ENCODE measurements around the gene DIP2C. TPM values are rescaled to one million over a fixed set of nuclear protein-coding genes. Genes with fewer than 3 reads are reported as not detected.
"Not testable (repeated sequence)": the region's sequence is repeated elsewhere in the genome, so short reads cannot be mapped to it uniquely, and the experiment has no call there.

The DIP2C gene
- total and polyA plus RNA-seq, 2 donors, result 21.0 to 24.3 TPM

GRCh38 chr10:653991-654646 is 35.3 kb downstream of the DIP2C start:
- DNase-seq (ENCODE audit: extremely low spot score), result no peak
- no peak overlapping the region for H3K27ac ChIP-seq (ENCODE audit: low read depth)
- no peak overlapping the region for H3K4me3 ChIP-seq (ENCODE audit: low read depth, low read length)
- no peaks in the 10 kb centered on the region for H3K36me3 ChIP-seq (ENCODE audit: insufficient read depth)
- peaks cover 4% of the 10 kb centered on the region for H3K4me1 ChIP-seq (ENCODE audit: insufficient read depth)
- 36% methylated on average over 13 of the region's 13 CpGs for WGBS

GRCh38 chr10:652832-653459 is 36.5 kb downstream of the DIP2C start:
- not testable (repeated sequence) for H3K36me3 ChIP-seq (ENCODE audit: insufficient read depth); H3K4me3 ChIP-seq (ENCODE audit: low read depth, low read length); H3K4me1 ChIP-seq (ENCODE audit: insufficient read depth); DNase-seq (ENCODE audit: extremely low spot score); H3K27ac ChIP-seq (ENCODE audit: low read depth)
- 96% methylated on average over 13 of the region's 13 CpGs for WGBS

GRCh38 chr10:652233-652632 is 37.2 kb downstream of the DIP2C start:
- Histone ChIP-seq H3K27ac (ENCODE audit: low read depth) (no peak overlapping the region), H3K4me3 (ENCODE audit: low read depth, low read length) (no peak overlapping the region), H3K4me1 (ENCODE audit: insufficient read depth) (peaks cover 4% of the 10 kb centered on the region), H3K36me3 (ENCODE audit: insufficient read depth) (no peaks in the 10 kb centered on the region)
- no peak for DNase-seq (ENCODE audit: extremely low spot score)
- 97% methylated on average over 15 of the region's 15 CpGs for WGBS

- DNase-seq (ENCODE audit: extremely low spot score), result no peak
- Histone ChIP-seq H3K4me3 (ENCODE audit: low read depth, low read length) (no peak overlapping the region), H3K36me3 (ENCODE audit: insufficient read depth) (no peaks in the 10 kb centered on the region), H3K4me1 (ENCODE audit: insufficient read depth) (peaks cover 4% of the 10 kb centered on the region), H3K27ac (ENCODE audit: low read depth) (no peak overlapping the region)
- 96% methylated on average over 12 of the region's 12 CpGs for WGBS
These were observed 37.8 kb downstream of the DIP2C start for GRCh38 chr10:651692-652091.

GRCh38 chr10:650886-651615 is 38.4 kb downstream of the DIP2C start:
- no peaks in the 10 kb centered on the region for H3K36me3 ChIP-seq (ENCODE audit: insufficient read depth)
- DNase-seq (ENCODE audit: extremely low spot score), result no peak
- peaks cover 4% of the 10 kb centered on the region for H3K4me1 ChIP-seq (ENCODE audit: insufficient read depth)
- H3K27ac ChIP-seq (ENCODE audit: low read depth), result no peak overlapping the region
- H3K4me3 ChIP-seq (ENCODE audit: low read depth, low read length), result no peak overlapping the region
- WGBS, result 76% methylated on average over 20 of the region's 20 CpGs

- Histone ChIP-seq H3K36me3 (ENCODE audit: insufficient read depth) (no peaks in the 10 kb centered on the region), H3K4me1 (ENCODE audit: insufficient read depth) (peaks cover 4% of the 10 kb centered on the region), H3K4me3 (ENCODE audit: low read depth, low read length) (no peak overlapping the region), H3K27ac (ENCODE audit: low read depth) (no peak overlapping the region)
- DNase-seq (ENCODE audit: extremely low spot score), result no peak
- 47% methylated on average over 10 of the region's 10 CpGs for WGBS
These were observed 39.0 kb downstream of the DIP2C start for GRCh38 chr10:650441-650851.

GRCh38 chr10:649798-650440 is 39.5 kb downstream of the DIP2C start:
- no peak overlapping the region for H3K27ac ChIP-seq (ENCODE audit: low read depth)
- DNase-seq (ENCODE audit: extremely low spot score), result no peak
- WGBS, result 47% methylated on average over 24 of the region's 24 CpGs
- H3K4me1 ChIP-seq (ENCODE audit: insufficient read depth), result peaks cover 4% of the 10 kb centered on the region
- no peaks in the 10 kb centered on the region for H3K36me3 ChIP-seq (ENCODE audit: insufficient read depth)
- no peak overlapping the region for H3K4me3 ChIP-seq (ENCODE audit: low read depth, low read length)

GRCh38 chr10:649445-649797 is 40.0 kb downstream of the DIP2C start:
- H3K4me3 ChIP-seq (ENCODE audit: low read depth, low read length), result no peak overlapping the region
- no peak overlapping the region for H3K27ac ChIP-seq (ENCODE audit: low read depth)
- 89% methylated on average over 4 of the region's 4 CpGs for WGBS
- H3K4me1 ChIP-seq (ENCODE audit: insufficient read depth), result peaks cover 4% of the 10 kb centered on the region
- H3K36me3 ChIP-seq (ENCODE audit: insufficient read depth), result no peaks in the 10 kb centered on the region
- DNase-seq (ENCODE audit: extremely low spot score), result no peak

GRCh38 chr10:647019-647418 is 42.4 kb downstream of the DIP2C start:
- H3K4me3 ChIP-seq (ENCODE audit: low read depth, low read length); DNase-seq (ENCODE audit: extremely low spot score); H3K4me1 ChIP-seq (ENCODE audit: insufficient read depth); H3K36me3 ChIP-seq (ENCODE audit: insufficient read depth); H3K27ac ChIP-seq (ENCODE audit: low read depth): not testable (repeated sequence)
- 97% methylated on average over 15 of the region's 15 CpGs for WGBS

GRCh38 chr10:646118-646524 is 43.3 kb downstream of the DIP2C start:
- WGBS, result 89% methylated on average over 14 of the region's 14 CpGs
- Histone ChIP-seq H3K4me1 (ENCODE audit: insufficient read depth) (no peaks in the 10 kb centered on the region), H3K27ac (ENCODE audit: low read depth) (no peak overlapping the region), H3K4me3 (ENCODE audit: low read depth, low read length) (no peak overlapping the region), H3K36me3 (ENCODE audit: insufficient read depth) (no peaks in the 10 kb centered on the region)
- no peak for DNase-seq (ENCODE audit: extremely low spot score)

GRCh38 chr10:644943-645334 is 44.5 kb downstream of the DIP2C start:
- DNase-seq (ENCODE audit: extremely low spot score), result no peak
- Histone ChIP-seq H3K36me3 (ENCODE audit: insufficient read depth) (no peaks in the 10 kb centered on the region), H3K4me1 (ENCODE audit: insufficient read depth) (no peaks in the 10 kb centered on the region), H3K27ac (ENCODE audit: low read depth) (no peak overlapping the region), H3K4me3 (ENCODE audit: low read depth, low read length) (no peak overlapping the region)
- WGBS, result 90% methylated on average over 5 of the region's 5 CpGs

- Histone ChIP-seq H3K4me3 (ENCODE audit: low read depth, low read length) (no peak overlapping the region), H3K4me1 (ENCODE audit: insufficient read depth) (no peaks in the 10 kb centered on the region), H3K36me3 (ENCODE audit: insufficient read depth) (no peaks in the 10 kb centered on the region), H3K27ac (ENCODE audit: low read depth) (no peak overlapping the region)
- 89% methylated on average over 23 of the region's 23 CpGs for WGBS
- no peak for DNase-seq (ENCODE audit: extremely low spot score)
These were observed 45.2 kb downstream of the DIP2C start for GRCh38 chr10:644076-644942.

All from urinary bladder (tissue), 4 donors.